Suppressor macrophage (primary cell): ENCODE measurements around the gene DNAH2.
"Not testable (repeated sequence)": the region's sequence is repeated elsewhere in the genome, so short reads cannot be mapped to it uniquely, and the experiment has no call there.

Experiments
- DNase-seq, 4 experiments: peaks; one replicate each; pipeline ENCODE4 v3.0.0-alpha.2; 2020 to 2022

DNAH2 gene

DNA sequence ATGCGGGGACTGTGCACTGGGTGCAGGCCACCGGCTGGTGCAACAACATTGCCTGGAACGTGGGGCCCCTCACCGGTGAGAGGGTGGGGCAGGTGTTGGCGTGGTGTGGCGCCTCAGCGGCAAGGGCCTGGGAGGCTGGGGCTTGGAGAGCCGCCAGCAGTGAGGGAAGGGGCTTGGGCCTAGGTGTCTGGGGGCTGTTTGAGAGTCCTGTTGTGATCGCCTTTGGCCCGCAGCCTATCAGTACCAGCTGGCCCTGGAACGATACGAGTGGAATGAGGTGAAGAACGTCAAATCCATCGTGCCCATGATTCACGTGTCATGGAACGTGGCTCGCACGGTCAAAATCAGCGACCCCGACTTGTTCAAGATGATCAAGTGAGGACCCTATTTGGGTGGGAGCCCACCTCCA lies 134.7 kb downstream of the DNAH2 start:
- no peak for DNase-seq

DNA sequence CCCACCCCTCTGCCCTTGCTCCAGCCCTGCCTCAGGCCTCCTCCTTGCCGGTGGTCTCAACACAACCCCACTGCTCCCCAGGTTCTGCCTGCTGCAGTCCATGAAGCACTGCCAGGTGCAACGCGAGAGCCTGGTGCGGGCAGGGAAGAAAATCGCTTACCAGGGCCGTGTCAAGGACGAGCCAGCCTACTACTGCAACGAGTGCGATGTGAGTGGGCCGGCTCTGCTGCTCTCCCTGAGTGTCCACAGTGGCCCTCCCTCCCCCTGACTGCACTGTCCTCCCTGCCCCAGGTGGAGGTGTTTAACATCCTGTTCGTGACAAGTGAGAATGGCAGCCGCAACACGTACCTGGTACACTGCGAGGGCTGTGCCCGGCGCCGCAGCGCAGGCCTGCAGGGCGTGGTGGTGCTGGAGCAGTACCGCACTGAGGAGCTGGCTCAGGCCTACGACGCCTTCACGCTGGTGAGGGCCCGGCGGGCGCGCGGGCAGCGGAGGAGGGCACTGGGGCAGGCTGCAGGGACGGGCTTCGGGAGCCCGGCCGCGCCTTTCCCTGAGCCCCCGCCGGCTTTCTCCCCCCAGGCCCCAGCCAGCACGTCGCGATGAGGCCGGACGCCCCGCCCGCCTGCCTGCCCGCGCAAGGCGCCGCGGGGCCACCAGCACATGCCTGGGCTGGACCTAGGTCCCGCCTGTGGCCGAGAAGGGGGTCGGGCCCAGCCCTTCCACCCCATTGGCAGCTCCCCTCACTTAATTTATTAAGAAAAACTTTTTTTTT lies 135.6 kb downstream of the DNAH2 start:
- DNase-seq: no peak

DNA sequence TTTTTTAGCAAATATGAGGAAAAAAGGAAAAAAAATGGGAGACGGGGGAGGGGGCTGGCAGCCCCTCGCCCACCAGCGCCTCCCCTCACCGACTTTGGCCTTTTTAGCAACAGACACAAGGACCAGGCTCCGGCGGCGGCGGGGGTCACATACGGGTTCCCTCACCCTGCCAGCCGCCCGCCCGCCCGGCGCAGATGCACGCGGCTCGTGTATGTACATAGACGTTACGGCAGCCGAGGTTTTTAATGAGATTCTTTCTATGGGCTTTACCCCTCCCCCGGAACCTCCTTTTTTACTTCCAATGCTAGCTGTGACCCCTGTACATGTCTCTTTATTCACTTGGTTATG lies 136.1 kb downstream of the DNAH2 start:
- no peak for DNase-seq

DNA sequence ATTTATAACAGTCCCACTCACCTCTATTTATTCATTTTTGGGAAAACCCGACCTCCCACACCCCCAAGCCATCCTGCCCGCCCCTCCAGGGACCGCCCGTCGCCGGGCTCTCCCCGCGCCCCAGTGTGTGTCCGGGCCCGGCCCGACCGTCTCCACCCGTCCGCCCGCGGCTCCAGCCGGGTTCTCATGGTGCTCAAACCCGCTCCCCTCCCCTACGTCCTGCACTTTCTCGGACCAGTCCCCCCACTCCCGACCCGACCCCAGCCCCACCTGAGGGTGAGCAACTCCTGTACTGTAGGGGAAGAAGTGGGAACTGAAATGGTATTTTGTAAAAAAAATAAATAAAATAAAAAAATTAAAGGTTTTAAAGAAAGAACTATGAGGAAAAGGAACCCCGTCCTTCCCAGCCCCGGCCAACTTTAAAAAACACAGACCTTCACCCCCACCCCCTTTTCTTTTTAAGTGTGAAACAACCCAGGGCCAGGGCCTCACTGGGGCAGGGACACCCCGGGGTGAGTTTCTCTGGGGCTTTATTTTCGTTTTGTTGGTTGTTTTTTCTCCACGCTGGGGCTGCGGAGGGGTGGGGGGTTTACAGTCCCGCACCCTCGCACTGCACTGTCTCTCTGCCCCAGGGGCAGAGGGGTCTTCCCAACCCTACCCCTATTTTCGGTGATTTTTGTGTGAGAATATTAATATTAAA lies 136.7 kb downstream of the DNAH2 start:
- DNase-seq: no peak

DNA sequence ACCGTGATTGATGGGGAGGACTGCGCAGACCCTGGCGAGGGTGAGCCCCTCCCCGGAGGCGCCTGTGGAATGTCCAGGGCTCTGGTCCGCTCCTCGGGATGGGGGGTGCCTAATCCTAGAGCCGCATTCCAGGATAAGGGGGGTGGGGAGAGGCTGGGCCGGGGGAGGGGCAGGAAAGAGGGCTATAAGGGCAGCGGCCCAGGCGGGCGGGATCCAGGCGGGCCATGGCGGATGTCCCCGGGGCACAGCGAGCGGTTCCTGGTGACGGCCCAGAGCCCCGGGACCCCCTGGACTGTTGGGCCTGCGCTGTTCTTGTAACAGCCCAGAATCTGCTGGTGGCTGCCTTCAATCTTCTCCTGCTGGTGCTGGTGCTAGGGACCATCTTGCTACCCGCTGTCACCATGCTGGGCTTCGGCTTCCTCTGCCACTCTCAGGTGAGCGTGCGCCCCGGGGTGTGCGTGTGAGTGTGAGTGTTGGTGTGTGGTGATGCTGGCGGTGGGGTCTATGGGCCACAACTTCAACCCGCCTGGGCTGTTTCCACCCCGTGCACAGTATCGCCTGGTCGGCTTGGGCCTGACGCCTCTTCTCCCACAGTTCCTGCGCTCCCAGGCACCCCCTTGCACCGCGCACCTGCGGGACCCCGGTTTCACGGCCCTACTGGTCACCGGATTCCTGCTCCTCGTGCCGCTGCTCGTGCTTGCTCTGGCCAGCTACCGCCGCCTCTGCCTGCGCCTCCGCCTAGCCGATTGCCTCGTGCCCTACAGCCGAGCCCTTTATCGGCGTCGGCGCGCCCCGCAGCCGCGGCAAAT lies 137.5 kb downstream of the DNAH2 start, which contains the start of gene TMEM88:
Gene TMEM88 (plus strand): TSS at position 216 of the 809 bp plus-strand sequence. CDS start 9 bp downstream, at position 225.
- no peak for DNase-seq

DNA sequence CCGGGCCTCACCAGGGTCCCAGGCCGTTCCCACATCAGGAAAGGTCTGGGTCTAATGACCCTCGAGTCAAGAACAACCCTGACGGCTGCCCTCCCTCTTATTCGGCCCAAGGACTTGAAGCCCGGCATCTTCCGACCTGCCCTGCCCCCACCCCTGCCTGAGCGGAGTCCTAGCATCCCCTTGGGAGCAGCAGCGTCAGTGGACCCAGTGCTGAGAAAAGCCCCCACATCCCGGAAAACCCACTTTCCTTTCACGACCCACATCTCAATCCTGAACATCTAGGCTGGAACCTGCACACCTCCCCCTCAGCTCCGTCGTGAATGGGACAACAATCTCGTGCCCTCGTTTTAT lies 138.1 kb downstream of the DNAH2 start:
- no peak for DNase-seq

DNA sequence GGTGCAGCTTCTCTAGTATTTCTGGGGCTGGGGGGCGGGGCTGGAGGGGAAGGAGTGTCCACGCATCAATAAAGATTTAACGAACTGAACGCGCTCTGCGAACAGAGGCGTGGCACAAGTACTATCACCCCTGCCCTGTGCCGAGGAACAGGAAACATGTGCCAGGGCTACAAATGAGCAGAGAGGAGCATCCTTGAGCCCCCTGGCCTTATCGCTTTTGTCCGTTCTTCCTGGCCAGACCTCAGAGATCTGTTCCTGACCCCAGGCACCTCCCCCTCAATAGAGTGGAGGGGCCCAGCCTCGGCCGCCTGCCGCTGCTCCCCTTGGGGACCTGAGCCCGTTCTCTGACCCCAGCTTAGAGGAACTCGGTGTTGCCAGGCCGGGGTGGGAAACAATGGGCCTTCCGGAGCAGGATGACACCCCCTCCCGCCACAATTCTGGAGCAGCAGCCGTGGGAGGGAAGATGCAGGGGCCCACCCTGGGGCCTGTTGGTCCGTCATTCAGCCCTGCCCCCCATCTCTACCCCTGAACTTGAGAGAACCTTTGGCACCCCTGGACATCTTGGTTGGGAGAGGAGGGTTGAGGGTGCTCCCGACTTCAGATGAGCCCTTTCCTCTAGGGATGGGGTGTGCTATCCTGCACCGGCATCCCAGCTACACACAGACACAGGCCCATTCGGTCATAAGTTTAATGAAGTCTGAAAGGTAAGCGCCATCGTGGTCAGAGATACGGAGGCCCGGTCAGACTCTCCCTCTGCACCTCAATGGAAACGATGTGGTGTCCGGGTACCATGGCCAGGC lies 138.7 kb downstream of the DNAH2 start:
- peak; percentile 36 to 57 (median 42) for DNase-seq

DNA sequence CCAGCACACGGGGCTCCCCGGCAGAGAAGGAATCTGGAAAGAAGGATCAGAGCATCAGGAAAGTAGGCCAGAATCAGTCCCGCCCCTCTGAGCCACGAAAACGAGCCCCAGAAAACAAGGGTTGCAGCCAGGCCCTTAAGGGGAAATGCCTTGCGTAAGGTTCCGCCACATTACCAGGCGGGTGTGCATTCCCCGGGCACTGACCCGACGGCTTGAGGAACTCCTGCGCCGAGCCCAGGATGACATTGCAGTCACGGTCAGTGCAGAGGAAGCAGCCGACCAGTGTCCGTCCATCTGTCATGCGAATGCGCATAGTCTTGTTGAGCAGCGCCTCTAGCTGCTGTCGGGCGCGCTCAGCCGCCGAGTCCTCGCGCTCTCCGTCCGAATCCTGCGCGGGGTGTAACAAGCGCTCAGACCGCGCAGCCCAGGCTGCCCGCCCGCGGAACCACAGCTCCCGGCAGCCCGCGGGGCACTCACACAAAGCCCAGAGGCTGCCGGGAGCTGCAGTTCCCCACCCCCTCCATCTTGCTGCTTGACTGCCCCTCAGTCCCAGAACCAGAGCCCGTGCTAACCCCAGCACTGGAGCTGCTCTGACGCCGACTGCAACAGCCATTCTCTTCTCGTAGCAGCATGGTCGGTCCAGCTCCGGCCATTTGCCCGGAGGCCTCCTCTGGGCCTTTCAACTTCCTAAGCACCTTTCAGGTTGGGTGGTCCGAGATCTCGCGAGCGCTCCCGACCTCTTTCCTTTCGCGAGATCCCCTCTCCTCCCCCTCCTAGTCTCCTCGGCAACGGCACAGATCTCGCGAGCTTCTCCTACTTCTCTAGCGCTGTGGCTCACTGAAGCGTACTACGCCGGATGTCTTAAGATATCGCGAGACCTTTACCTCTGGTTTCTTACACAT lies 139.5 kb downstream of the DNAH2 start, which contains the start of gene NAA38:
Gene NAA38 (minus strand): TSS at position 749 of the 902 bp plus-strand sequence. CDS start 96 bp downstream, at position 653.
- peak; percentile 97 to 100 (median 99) for DNase-seq

DNA sequence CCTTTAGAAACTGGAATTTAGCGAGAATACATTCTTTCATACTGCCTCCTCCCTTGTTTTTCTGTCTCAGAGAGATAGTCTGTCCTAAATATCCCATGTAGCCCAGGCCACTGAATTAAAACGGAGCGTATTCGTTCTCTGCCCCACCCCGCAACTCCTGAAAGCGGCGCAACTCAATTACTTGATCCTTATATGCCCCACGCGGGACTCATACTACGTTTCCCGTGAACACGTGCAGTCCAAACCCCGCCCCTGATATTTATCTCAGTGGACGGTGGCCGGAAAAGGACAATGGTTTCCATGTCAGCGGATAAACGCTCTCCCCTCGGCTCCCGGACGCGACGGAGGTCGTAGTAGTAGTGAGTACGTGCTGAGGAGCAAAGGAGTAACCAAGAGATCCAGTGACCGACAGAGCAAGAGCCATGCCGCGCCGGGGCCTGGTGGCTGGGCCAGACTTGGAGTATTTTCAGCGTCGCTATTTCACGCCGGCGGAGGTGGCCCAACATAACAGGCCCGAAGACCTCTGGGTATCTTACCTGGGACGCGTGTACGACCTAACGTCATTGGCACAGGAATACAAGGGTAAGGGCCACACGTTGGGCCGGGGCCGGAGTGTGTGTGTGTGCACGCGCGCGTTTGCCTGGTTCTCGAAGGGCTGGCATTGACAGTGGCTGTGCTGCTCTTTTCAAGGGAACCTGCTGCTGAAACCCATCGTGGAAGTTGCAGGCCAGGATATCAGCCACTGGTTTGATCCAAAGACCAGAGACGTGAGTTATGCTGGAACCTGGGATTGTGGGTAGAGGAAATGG lies 140.4 kb downstream of the DNAH2 start, which contains the start of gene CYB5D1:
Gene CYB5D1 (plus strand): TSS at position 291 of the 809 bp plus-strand sequence. CDS start 132 bp downstream, at position 423.
- DNase-seq: peak; percentile 92 to 97 (median 94)

DNA sequence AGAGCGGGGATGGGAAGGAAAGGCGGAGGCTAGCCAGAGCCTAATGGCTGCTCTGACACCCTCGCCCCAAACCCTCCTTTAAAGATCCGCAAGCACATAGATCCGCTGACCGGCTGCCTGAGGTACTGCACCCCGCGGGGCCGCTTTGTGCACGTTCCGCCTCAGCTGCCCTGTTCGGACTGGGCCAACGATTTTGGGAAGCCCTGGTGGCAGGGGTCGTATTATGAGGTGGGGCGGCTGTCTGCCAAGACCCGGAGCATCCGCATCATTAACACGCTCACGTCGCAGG lies 140.9 kb downstream of the DNAH2 start:
- DNase-seq: peak; percentile 51 to 59 (median 54)

DNA sequence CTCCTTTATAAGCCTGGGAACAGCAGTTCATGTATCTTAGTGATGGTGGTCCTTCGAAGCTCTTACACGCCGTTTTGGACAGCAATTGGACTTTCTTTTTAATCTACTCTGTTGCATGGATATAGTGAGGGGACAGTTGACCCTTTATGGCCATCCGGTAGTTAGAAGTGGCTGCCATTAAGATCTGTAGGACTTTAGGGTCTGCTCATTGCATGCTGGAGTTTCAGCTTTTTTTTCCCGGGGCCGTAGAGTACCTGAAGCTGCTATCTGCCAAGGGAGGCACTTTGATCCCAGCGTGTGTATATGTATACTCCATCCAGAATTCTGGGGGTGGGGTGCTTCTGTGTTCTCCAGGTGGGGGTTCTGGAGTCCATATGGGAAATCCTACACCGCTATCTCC lies 141.5 kb downstream of the DNAH2 start:
- DNase-seq: no peak

DNA sequence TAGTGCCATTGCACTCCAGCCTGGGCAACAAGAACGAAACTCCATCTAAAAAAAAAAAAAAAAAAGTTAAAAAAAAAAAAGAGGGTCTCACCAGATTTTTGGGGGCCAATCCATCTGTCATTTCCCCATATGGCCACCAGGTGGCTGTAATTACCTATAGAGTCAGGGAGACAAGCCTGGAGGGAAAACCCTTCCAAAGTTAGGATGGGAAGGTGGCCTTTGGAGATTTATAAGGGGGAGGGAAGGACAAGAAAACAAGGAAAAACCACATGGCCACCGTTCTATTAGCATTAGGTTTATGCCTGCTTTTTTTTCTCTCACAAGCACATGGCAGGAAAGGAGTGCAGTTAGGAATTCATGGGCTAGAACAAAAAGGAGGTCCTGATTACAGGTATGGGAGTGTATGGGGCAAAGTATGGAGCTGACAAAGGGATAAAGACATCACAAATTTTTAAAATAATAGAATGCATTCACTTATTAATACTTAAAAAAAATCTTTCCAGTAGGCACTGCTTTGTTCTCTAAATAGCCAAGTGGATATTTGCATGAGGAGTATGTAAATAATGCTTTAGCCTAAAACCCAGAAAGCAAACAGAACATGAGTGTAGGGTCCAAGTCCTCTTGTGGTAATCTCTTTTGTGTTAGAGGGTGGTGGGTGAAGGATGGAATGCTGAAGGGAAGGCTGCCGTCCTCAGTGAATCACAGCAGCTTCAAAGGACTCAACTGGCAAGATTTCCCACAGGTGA lies 145.3 kb downstream of the DNAH2 start:
- peak; percentile 43 to 62 (median 50) for DNase-seq

DNA sequence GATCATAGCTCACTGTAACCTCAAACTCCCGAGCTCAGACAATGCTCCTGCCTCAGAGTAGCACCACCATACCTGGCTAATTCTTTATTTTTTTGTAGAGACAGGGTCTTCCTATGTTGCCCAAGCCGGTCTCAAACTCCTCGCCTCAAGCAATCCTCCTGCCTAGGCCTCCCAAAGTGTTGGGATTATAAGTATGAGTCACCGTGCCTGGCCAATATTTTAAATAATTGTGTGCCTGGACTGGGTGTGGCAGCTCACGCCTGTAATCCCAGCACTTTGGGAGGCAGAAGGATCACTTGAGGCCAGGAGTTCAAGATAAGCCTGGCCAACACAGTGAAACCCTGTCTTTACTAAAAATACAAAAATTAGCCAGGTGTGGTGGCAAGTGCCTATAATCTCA lies 146.8 kb downstream of the DNAH2 start:
- DNase-seq: not testable (repeated sequence)

DNA sequence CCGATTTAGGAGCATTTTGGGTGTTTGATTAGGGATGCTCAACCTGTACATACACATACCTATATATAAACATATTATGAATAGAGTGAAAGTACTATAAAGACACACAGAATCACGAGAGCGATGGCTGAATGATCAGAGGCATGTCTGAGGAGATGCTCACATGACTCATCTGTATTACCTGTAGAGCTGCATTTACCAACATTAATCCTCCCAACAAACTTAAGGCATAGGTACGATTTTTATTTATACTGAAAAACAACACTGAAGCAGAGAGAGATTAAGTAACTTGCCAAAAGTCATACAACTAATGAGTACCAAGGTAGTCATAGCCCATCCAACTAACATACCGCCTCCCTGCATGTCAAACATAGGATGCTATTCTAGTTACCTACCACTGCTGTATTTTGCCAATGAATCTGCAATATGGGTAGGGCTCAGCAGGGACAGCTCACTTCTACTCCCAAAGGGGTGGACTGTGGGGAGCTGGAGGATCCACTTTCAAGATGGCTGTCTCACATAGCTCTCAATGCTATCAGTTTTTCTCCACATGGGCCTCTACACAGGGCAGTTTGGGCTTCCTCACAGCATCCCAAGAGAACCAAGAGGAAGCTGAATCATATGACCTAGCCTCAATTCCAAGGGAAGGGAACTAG lies 147.6 kb downstream of the DNAH2 start:
- DNase-seq: no peak

DNA sequence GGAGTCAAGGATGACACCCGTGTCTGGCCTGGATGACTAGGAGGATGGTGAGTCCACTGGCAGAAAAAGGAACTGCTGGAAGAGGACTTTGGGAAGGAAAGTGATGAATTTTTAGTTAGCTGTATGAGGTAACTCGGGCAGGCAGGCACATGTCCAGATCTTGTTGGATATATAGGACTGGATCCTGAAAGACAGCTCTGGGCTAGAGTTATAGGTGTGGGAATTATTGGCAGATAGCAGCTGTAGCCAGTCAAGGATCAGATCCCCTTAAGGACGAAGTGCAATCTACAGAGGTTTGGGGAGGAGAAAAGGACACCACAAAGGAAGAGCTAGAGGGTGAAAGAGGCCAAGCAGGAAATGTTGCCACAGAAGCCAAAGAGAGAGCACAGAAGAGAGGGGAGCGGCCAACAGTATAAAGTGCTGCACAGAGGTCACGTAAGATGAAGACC lies 150.4 kb downstream of the DNAH2 start:
- peak; percentile 16 to 53 (median 48) for DNase-seq

DNA sequence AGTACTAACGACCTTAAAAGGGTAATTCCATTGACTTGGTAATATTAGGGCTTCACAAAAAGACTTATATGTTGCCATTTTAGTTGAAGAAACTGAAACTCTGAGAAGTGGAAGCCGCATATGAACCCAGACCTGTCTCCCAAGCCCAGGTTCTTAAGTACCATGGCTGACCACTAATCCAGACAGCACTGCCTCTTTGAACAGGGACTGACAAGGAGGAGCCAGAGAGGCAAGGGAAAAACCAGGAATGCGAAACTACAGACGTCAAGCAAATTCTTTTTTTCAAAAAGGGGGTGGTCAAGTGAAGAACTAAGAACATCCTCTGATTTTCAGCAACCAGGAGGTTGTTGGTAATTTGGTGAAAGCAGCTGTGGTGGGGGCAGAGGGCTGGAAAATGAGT lies 155.5 kb downstream of the DNAH2 start:
- no peak for DNase-seq

DNA sequence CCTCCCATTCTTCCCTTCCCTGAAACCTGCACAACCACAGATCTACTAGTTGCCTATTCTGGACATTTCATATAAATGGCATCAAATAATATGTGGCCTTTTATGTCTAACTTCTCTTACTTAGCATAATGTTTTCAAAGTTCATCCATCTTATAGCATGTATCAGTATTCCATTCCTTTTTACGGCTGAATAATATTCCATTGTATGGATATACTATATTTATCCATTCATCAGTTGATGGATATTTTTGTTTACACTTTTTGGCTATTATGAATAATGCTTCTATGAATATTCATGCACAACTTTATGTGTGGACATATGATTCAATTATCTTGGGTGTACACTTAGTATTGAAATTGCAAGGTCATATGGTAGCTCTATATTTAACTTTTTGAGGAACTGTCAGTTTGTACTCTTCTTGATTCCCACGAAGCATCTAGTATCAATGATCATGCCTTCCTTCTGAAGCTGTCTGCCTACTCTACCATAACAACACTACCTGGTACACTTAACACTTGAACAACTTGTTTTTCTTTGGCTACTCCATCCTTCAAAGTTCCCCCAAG lies 158.3 kb downstream of the DNAH2 start:
- peak in 2 of 4 experiments; percentile 52 for DNase-seq

DNA sequence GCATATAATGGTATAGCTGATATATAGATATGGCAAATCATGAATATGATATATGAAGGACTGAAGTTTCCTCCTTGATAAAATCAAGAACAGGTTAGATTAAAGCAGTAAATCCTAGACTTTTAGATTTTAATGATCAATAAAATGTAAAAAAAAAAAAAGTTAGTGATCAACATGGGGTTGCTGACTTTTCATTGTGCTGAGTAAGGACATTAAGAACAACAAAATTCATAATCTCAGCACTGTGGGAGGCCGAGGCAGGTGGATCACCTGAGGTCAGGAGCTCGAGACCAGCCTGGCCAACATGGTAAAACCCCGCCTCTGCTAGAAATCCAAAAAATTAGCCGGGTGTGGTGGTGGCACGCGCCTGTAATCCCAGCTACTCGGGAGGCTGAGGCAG lies 160.7 kb downstream of the DNAH2 start:
- DNase-seq: no peak
